Islet of Langerhans (tissue), 1 donor: ENCODE measurements around the gene ICAM5.

ENCODE experiments used
- FAIRE-seq: peaks from one replicate; lab custom pipeline; 2011; peaks lifted over from hg19 to GRCh38; lab: Jason Lieb, UNC

Gene ICAM5

GRCh38 chr19:10291554-10292205 is 1.9 kb downstream of the ICAM5 start:
- FAIRE-seq: no peak

- no peak for FAIRE-seq
Measured at GRCh38 chr19:10292206-10292788, 2.5 kb downstream of the ICAM5 start.

GRCh38 chr19:10292789-10293636 is 3.3 kb downstream of the ICAM5 start:
- FAIRE-seq: no peak

GRCh38 chr19:10293637-10294367 is 4.0 kb downstream of the ICAM5 start:
- FAIRE-seq: no peak

- no peak for FAIRE-seq
Measured at GRCh38 chr19:10294368-10294697, 4.6 kb downstream of the ICAM5 start.

- no peak for FAIRE-seq
Measured at GRCh38 chr19:10295305-10295846, 5.6 kb downstream of the ICAM5 start.

GRCh38 chr19:10295847-10296591 is 6.3 kb downstream of the ICAM5 start:
- no peak for FAIRE-seq

GRCh38 chr19:10299545-10300458 is 10.1 kb downstream of the ICAM5 start:
- no peak for FAIRE-seq

- FAIRE-seq: no peak
Measured at GRCh38 chr19:10305139-10305806, 15.5 kb downstream of the ICAM5 start.

- FAIRE-seq: no peak
Measured at GRCh38 chr19:10306327-10306726, 16.6 kb downstream of the ICAM5 start.

GRCh38 chr19:10309423-10309822 is 19.7 kb downstream of the ICAM5 start, which contains the start of gene ZGLP1:
ZGLP1 (minus strand) TSS chr19:10309815.
- no peak for FAIRE-seq

GRCh38 chr19:10315335-10316214 is 25.8 kb downstream of the ICAM5 start, which contains the start of gene FDX2:
FDX2 (minus strand) TSS chr19:10316015; CDS start chr19:10315996, 19 bp downstream.
- no peak for FAIRE-seq

- FAIRE-seq: no peak
Measured at GRCh38 chr19:10316229-10317044, 26.7 kb downstream of the ICAM5 start.

GRCh38 chr19:10317045-10317856 is 27.5 kb downstream of the ICAM5 start:
- FAIRE-seq: no peak

GRCh38 chr19:10317857-10318462 is 28.2 kb downstream of the ICAM5 start:
- FAIRE-seq: no peak

- FAIRE-seq: no peak
Measured at GRCh38 chr19:10318807-10319682, 29.3 kb downstream of the ICAM5 start.
